Measurements from ENCODE around the gene NBEAL2.

NBEAL2 gene

GRCh38 chr3:46998852-46999515 lies 19.5 kb downstream of the NBEAL2 start:
- no peak for DNase-seq (ENCODE audit: low read depth in 2 of 2, low spot score in 1 of 2)

- DNase-seq (ENCODE audit: low read depth in 2 of 2, low spot score in 1 of 2): no peak
Observed at GRCh38 chr3:46999516-47000197, 20.2 kb downstream of the NBEAL2 start.

GRCh38 chr3:47000198-47000815 lies 20.8 kb downstream of the NBEAL2 start:
- no peak for DNase-seq (ENCODE audit: low read depth in 2 of 2, low spot score in 1 of 2)

GRCh38 chr3:47000922-47001730 lies 21.7 kb downstream of the NBEAL2 start:
- no peak for DNase-seq (ENCODE audit: low read depth in 2 of 2, low spot score in 1 of 2)

- no peak for DNase-seq (ENCODE audit: low read depth in 2 of 2, low spot score in 1 of 2)
Observed at GRCh38 chr3:47001731-47002170, 22.3 kb downstream of the NBEAL2 start.

- DNase-seq (ENCODE audit: low read depth in 2 of 2, low spot score in 1 of 2): no peak
Observed at GRCh38 chr3:47002171-47003055, 22.9 kb downstream of the NBEAL2 start.

- DNase-seq (ENCODE audit: low read depth in 2 of 2, low spot score in 1 of 2): no peak
Observed at GRCh38 chr3:47003056-47003410, 23.6 kb downstream of the NBEAL2 start.

GRCh38 chr3:47003461-47004368 lies 24.2 kb downstream of the NBEAL2 start:
- no peak for DNase-seq (ENCODE audit: low read depth in 2 of 2, low spot score in 1 of 2)

- no peak for DNase-seq (ENCODE audit: low read depth in 2 of 2, low spot score in 1 of 2)
Observed at GRCh38 chr3:47004369-47005211, 25.1 kb downstream of the NBEAL2 start.

GRCh38 chr3:47005212-47006144 lies 26.0 kb downstream of the NBEAL2 start:
- DNase-seq (ENCODE audit: low read depth in 2 of 2, low spot score in 1 of 2): no peak

GRCh38 chr3:47006145-47006651 lies 26.7 kb downstream of the NBEAL2 start:
- DNase-seq (ENCODE audit: low read depth in 2 of 2, low spot score in 1 of 2): no peak

GRCh38 chr3:47007001-47007400 lies 27.5 kb downstream of the NBEAL2 start:
- no peak for DNase-seq (ENCODE audit: low read depth in 2 of 2, low spot score in 1 of 2)

- DNase-seq (ENCODE audit: low read depth in 2 of 2, low spot score in 1 of 2): no peak
Observed at GRCh38 chr3:47007482-47008233, 28.2 kb downstream of the NBEAL2 start.

- no peak for DNase-seq (ENCODE audit: low read depth in 2 of 2, low spot score in 1 of 2)
Observed at GRCh38 chr3:47008234-47008796, 28.8 kb downstream of the NBEAL2 start.

- DNase-seq (ENCODE audit: low read depth in 2 of 2, low spot score in 1 of 2): no peak
Observed at GRCh38 chr3:47008851-47009224, 29.4 kb downstream of the NBEAL2 start.
